Stimulated activated naive B cell treated with anti-CD40 and anti-IgM and Interleukin-4, amounts not matched to agents 10 μg/mL and 1 μg/mL and 100 μg/mL, for 72 hours (primary cell): ENCODE measurements around the gene SERPINA1.
"Not testable (repeated sequence)": the region's sequence is repeated elsewhere in the genome, so short reads cannot be mapped to it uniquely, and the experiment has no call there.

Experiments used
- ATAC-seq, 2 donors: fragments of 150-1000 bp; cut with Tn5 transposase; replicated peaks; 2 replicates each; pipeline ENCODE4 v1.10.0; 2021; ENCODE audit warnings: moderate library complexity in 1 of 2
- DNase-seq: peaks from one replicate; pipeline ENCODE4 v3.0.0; 2021
- H3K27ac Mint-ChIP-seq: one replicate; pipeline ENCODE4 v1.8.0; 2022; ENCODE audit warnings: mild to moderate bottlenecking, mixed read lengths
- H3K27me3 Mint-ChIP-seq, 2 donors: one replicate each; pipeline ENCODE4 v1.8.0; 2022; ENCODE audit warnings: mixed read lengths in 2 of 2
- H3K36me3 Mint-ChIP-seq, 2 donors: one replicate each; pipeline ENCODE4 v1.8.0; 2022; ENCODE audit warnings: mixed read lengths in 2 of 2, mild to moderate bottlenecking in 1 of 2
- H3K4me1 Mint-ChIP-seq, 2 donors: one replicate each; pipeline ENCODE4 v1.8.0; 2022; ENCODE audit warnings: mixed read lengths in 2 of 2, mild to moderate bottlenecking in 1 of 2
- H3K4me3 Mint-ChIP-seq, 2 donors: one replicate each; pipeline ENCODE4 v1.8.0; 2022; ENCODE audit warnings: mild to moderate bottlenecking in 2 of 2, mixed read lengths in 2 of 2, moderate library complexity in 1 of 2
- H3K9me3 Mint-ChIP-seq, 2 donors: one replicate each; pipeline ENCODE4 v1.8.0; 2022; ENCODE audit warnings: mixed read lengths in 2 of 2, mild to moderate bottlenecking in 1 of 2

SERPINA1 gene

GRCh38 chr14:94374749-94375260 lies 13.6 kb downstream of the SERPINA1 start:
- H3K27ac Mint-ChIP-seq = no peak overlapping the region
- no peaks in the 10 kb centered on the region for H3K9me3 Mint-ChIP-seq
- H3K4me3 Mint-ChIP-seq = no peak overlapping the region
- peaks cover 0 to 6% of the 10 kb centered on the region in 2 donors for H3K27me3 Mint-ChIP-seq
- no peak for ATAC-seq
- H3K4me1 Mint-ChIP-seq = no peaks in the 10 kb centered on the region
- DNase-seq = no peak
- H3K36me3 Mint-ChIP-seq = no peaks in the 10 kb centered on the region

- Mint-ChIP-seq H3K36me3 (no peaks in the 10 kb centered on the region), H3K27me3 (peaks cover 0 to 6% of the 10 kb centered on the region in 2 donors), H3K27ac (no peak overlapping the region), H3K9me3 (no peaks in the 10 kb centered on the region), H3K4me1 (no peaks in the 10 kb centered on the region), H3K4me3 (no peak overlapping the region)
- DNase-seq (no peak), ATAC-seq (no peak)
Measured at GRCh38 chr14:94374116-94374515, 14.3 kb downstream of the SERPINA1 start.

GRCh38 chr14:94373708-94374107 lies 14.7 kb downstream of the SERPINA1 start:
- Mint-ChIP-seq H3K4me1 (no peaks in the 10 kb centered on the region), H3K27ac (no peak overlapping the region), H3K36me3 (no peaks in the 10 kb centered on the region), H3K4me3 (no peak overlapping the region), H3K9me3 (no peaks in the 10 kb centered on the region), H3K27me3 (peaks cover 0 to 6% of the 10 kb centered on the region in 2 donors)
- no peak for ATAC-seq
- no peak for DNase-seq

- Mint-ChIP-seq H3K27me3 (no peaks in the 10 kb centered on the region), H3K36me3 (no peaks in the 10 kb centered on the region), H3K4me1 (no peaks in the 10 kb centered on the region), H3K9me3 (no peaks in the 10 kb centered on the region), H3K27ac (no peak overlapping the region), H3K4me3 (no peak overlapping the region)
- DNase-seq (no peak), ATAC-seq (no peak)
Measured at GRCh38 chr14:94372021-94372605, 16.3 kb downstream of the SERPINA1 start.

GRCh38 chr14:94370524-94370910 lies 17.9 kb downstream of the SERPINA1 start:
- no peak for ATAC-seq
- Mint-ChIP-seq H3K27ac (no peak overlapping the region), H3K27me3 (no peaks in the 10 kb centered on the region), H3K9me3 (no peaks in the 10 kb centered on the region), H3K36me3 (no peaks in the 10 kb centered on the region), H3K4me3 (no peak overlapping the region), H3K4me1 (no peaks in the 10 kb centered on the region)
- no peak for DNase-seq

GRCh38 chr14:94369766-94370523 lies 18.5 kb downstream of the SERPINA1 start:
- H3K27ac Mint-ChIP-seq, H3K4me1 Mint-ChIP-seq, H3K36me3 Mint-ChIP-seq, H3K27me3 Mint-ChIP-seq, H3K9me3 Mint-ChIP-seq, H3K4me3 Mint-ChIP-seq, ATAC-seq, DNase-seq: not testable (repeated sequence)

- no peak overlapping the region for H3K4me3 Mint-ChIP-seq
- H3K27me3 Mint-ChIP-seq = no peaks in the 10 kb centered on the region
- ATAC-seq = no peak
- no peaks in the 10 kb centered on the region for H3K4me1 Mint-ChIP-seq
- H3K36me3 Mint-ChIP-seq = no peaks in the 10 kb centered on the region
- no peak for DNase-seq
- no peaks in the 10 kb centered on the region for H3K9me3 Mint-ChIP-seq
- H3K27ac Mint-ChIP-seq = no peak overlapping the region
Measured at GRCh38 chr14:94368956-94369355, 19.4 kb downstream of the SERPINA1 start.

GRCh38 chr14:94368243-94368590 lies 20.2 kb downstream of the SERPINA1 start:
- Mint-ChIP-seq H3K27ac (no peak overlapping the region), H3K9me3 (no peaks in the 10 kb centered on the region), H3K4me1 (no peaks in the 10 kb centered on the region), H3K27me3 (no peaks in the 10 kb centered on the region), H3K4me3 (no peak overlapping the region), H3K36me3 (no peaks in the 10 kb centered on the region)
- no peak for DNase-seq
- ATAC-seq = no peak

- H3K27me3 Mint-ChIP-seq = peaks cover 4% of the 10 kb centered on the region in 2 donors
- no peaks in the 10 kb centered on the region for H3K9me3 Mint-ChIP-seq
- DNase-seq (no peak), ATAC-seq (no peak)
- H3K36me3 Mint-ChIP-seq = no peaks in the 10 kb centered on the region
- H3K4me1 Mint-ChIP-seq = no peaks in the 10 kb centered on the region
- H3K27ac Mint-ChIP-seq = no peak overlapping the region
- no peak overlapping the region for H3K4me3 Mint-ChIP-seq
Measured at GRCh38 chr14:94367347-94368242, 20.8 kb downstream of the SERPINA1 start.

- ATAC-seq = no peak
- no peaks in the 10 kb centered on the region for H3K4me1 Mint-ChIP-seq
- no peak for DNase-seq
- peaks cover 8 to 9% of the 10 kb centered on the region in 2 donors for H3K27me3 Mint-ChIP-seq
- no peaks in the 10 kb centered on the region for H3K9me3 Mint-ChIP-seq
- no peaks in the 10 kb centered on the region for H3K36me3 Mint-ChIP-seq
- H3K27ac Mint-ChIP-seq = no peak within 1 kb of the TSS
- H3K4me3 Mint-ChIP-seq = no peak within 1 kb of the TSS
Measured at GRCh38 chr14:94366146-94366915, 22.1 kb downstream of the SERPINA1 start, which contains the start of gene SERPINA2. TSS of gene SERPINA2 (minus strand) at chr14:94366698.

- H3K27ac Mint-ChIP-seq = no peak overlapping the region
- no peak for DNase-seq
- H3K36me3 Mint-ChIP-seq = no peaks in the 10 kb centered on the region
- no peak overlapping the region for H3K4me3 Mint-ChIP-seq
- ATAC-seq = no peak
- H3K9me3 Mint-ChIP-seq = no peaks in the 10 kb centered on the region
- H3K27me3 Mint-ChIP-seq = peaks cover 13 to 14% of the 10 kb centered on the region in 2 donors
- H3K4me1 Mint-ChIP-seq = no peaks in the 10 kb centered on the region
Measured at GRCh38 chr14:94365624-94366023, 22.8 kb downstream of the SERPINA1 start.

- Mint-ChIP-seq H3K27me3 (peaks cover 15 to 16% of the 10 kb centered on the region in 2 donors), H3K4me3 (no peak overlapping the region), H3K36me3 (no peaks in the 10 kb centered on the region), H3K4me1 (no peaks in the 10 kb centered on the region), H3K9me3 (no peaks in the 10 kb centered on the region), H3K27ac (no peak overlapping the region)
- no peak for DNase-seq
- ATAC-seq = no peak
Measured at GRCh38 chr14:94364964-94365363, 23.4 kb downstream of the SERPINA1 start.

GRCh38 chr14:94364037-94364436 lies 24.4 kb downstream of the SERPINA1 start:
- H3K4me3 Mint-ChIP-seq = no peak overlapping the region
- no peaks in the 10 kb centered on the region for H3K36me3 Mint-ChIP-seq
- H3K27me3 Mint-ChIP-seq = peaks cover 15 to 21% of the 10 kb centered on the region in 2 donors
- H3K9me3 Mint-ChIP-seq = no peaks in the 10 kb centered on the region
- no peaks in the 10 kb centered on the region for H3K4me1 Mint-ChIP-seq
- no peak for ATAC-seq
- H3K27ac Mint-ChIP-seq = no peak overlapping the region
- DNase-seq = no peak

GRCh38 chr14:94363151-94363624 lies 25.2 kb downstream of the SERPINA1 start:
- peaks cover 15 to 21% of the 10 kb centered on the region in 2 donors for H3K27me3 Mint-ChIP-seq
- ATAC-seq = no peak
- H3K36me3 Mint-ChIP-seq = no peaks in the 10 kb centered on the region
- no peaks in the 10 kb centered on the region for H3K9me3 Mint-ChIP-seq
- no peak overlapping the region for H3K27ac Mint-ChIP-seq
- no peak for DNase-seq
- no peaks in the 10 kb centered on the region for H3K4me1 Mint-ChIP-seq
- no peak overlapping the region for H3K4me3 Mint-ChIP-seq
